HG03139 (cell line): Measurements from ENCODE around the gene DDI2.
"Not testable (repeated sequence)": the region's sequence is repeated elsewhere in the genome, so short reads cannot be mapped to it uniquely, and the experiment has no call there.

Source experiments
- ATAC-seq: cut with Tn5 transposase; IDR thresholded peaks from one replicate; pipeline ENCODE4 v1.9.1; 2021; ENCODE audit not compliant: unreplicated experiment

Gene DDI2

DNA sequence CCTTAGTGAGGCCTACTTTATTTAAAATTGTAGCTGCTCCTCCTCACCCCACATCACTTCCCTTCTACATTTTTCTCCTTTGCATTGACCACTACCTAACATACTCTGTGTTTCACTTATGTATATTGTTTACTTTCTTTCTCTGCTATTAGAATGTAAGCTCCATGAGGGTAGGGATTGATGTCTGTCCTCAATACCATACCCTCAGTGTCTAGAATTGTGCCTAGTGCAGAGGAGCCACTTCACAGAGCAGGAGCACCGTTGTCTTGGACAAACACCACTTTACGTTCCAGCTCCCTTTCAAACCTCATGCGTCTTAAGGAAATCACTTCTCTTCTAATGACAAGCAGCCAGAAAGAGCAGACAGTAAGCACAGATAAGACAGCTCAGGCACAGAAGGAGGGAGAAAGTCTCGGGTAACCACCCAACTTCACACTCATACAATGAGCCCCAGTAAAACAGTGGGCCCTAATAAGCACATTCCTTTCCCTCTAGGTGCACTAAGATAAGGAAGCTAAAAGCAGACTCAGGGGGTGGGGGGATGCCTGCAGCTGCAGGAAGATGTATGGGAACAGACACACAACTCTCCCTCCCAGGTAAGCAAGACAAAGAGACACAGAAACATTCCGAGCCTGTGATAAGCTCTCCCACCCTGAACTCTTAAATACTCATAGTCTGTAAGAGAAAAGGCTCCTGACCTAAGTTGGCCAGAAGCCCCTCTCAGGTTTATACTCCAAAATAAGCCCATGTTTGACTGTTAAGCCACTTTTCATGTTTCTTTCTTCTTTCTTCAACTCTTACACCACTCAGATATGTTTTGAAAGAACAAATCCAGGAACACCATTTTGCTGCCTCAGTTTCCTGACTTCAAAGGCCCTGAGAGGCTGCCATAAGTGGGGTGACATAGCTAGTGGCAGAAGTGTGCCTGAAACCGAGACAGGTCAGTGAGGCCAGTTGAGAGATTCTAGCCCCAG lies 59.7 kb downstream of the DDI2 start:
- ATAC-seq: no peak

DNA sequence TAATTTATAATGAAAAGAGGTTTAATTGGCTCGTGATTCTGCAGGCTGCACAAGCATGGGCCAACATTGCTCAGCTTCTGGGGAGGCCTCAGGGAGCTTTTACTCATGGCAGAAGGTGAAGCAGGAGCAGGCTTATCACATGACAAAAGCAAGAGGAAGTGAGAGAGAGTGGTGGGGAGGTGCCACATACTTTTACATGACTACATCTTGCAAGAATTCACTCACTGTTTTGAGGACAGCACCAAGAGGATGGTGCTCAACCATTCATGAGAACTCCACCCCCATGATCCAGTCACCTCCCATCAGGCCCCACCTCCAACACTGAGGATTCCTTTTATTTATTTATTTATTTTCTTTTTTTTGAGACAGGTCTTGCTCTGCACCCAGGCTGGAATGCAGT lies 61.3 kb downstream of the DDI2 start:
- ATAC-seq: no peak

DNA sequence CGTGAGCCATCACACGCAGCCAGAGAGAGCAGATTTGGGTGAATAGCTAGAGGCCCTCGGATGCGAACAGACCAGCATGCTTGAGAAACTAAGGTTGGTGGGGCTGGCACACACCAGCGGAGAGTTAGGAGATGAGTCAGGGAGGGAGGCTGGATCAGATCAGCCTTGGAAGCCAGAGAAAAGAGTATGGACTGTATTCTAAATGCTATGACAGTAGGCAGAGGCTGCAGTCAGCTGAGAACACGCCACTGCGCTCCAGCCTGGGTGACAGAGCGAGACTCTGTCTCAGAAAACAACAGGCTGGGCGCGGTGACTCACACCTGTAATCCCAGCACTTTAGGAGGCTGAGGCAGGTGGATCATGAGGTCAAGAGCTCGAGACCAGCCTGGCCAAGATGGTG lies 62.9 kb downstream of the DDI2 start:
- ATAC-seq: no peak

DNA sequence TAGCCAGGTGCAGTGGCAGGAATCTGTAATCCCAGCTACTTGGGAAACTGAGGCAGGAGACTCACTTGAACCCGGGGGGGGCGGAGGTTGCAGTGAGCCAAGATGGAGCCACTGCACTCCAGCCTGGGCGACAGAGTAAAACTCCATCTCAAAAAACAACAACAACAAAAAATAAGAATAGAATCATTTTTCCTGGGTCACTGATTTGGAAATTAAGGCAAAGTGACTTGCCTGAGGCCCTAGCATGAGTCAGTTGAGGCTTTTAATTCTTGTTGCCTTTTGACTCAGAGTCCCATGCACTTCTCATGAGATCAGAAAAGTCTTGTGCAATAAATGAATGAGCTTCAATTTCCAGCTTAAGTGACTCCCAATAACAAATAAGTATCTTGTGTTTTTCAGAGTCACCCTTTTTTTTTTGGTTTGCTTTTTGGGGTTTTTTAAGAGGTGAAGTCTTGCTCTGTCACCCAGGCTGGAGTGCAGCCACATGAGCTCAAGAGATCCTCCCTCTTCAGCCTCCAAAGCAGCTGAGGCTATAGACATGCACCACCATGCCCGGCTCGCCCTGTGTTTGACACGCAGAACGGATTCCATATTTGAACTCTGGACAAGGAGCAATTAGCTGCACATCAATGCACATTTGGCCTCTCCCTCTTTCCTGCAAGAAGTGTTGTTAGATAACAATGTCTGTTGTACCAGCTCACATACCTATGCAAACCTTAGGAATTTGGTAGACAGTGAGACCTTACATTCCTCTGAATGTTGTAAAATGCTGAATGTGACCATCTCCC lies 63.5 kb downstream of the DDI2 start:
- ATAC-seq: no peak

DNA sequence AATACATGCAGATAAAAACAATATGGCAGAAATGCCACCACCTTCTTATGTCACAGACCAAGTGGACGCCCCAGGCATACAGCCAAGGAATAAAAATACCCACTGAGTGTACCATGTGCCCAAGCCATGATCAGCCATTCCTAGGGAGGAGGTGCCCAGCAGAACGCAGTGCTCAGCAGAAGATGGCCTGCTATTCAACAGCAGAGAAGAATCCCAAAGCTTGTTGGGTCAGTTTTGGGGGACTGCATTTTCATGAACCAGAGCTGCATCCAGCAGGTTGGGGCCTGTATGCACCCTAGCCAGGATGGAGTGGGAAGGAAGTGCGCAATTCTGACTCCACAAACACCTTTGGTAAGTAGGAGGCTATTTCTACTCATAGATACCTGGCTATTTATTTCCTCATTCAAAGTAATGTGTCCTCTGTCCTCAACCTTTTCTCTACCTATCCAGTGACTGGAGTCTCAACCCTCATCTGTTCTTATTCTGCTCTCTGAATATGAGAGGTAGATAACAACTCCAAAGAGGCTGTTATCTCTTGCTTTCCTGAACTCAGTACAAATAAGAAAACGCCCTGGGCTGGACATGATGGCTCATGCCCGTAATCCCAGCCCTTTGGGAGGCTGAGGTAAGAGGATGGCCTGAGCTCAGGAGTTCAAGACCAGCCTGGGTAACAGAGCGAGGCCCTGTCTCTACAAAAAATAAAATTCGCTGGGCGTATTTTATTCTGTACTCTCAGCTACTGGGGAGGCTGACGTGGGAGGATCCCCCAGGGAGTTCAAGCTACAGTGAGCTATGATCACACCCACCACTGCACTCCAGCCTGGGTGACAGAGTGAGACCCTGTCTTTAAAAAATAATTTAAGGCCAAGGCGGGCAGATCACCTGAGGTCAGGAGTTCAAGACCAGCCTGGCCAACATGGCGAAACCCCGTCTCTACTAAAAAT lies 64.4 kb downstream of the DDI2 start:
- no peak for ATAC-seq

DNA sequence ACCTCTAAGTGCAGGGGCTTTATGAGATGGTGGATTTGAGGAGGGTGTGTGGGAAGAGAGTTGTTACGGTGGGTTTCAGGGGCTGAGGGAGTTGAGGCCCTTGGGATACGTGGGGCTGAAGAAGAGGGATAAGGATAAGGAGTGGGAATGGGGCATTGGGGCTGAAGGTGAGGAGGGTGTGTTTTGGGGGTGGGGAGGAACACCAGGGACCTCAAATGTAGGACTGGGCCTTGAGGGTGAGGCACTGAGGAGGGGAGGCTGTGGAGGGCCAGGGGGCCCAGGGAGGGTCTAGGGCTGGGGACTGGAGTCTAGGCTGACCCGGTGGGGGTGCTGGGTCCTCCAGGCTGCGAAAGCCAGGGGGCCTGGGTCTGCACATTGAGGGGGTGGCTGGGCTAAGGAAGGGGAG lies 65.7 kb downstream of the DDI2 start:
- no peak for ATAC-seq

DNA sequence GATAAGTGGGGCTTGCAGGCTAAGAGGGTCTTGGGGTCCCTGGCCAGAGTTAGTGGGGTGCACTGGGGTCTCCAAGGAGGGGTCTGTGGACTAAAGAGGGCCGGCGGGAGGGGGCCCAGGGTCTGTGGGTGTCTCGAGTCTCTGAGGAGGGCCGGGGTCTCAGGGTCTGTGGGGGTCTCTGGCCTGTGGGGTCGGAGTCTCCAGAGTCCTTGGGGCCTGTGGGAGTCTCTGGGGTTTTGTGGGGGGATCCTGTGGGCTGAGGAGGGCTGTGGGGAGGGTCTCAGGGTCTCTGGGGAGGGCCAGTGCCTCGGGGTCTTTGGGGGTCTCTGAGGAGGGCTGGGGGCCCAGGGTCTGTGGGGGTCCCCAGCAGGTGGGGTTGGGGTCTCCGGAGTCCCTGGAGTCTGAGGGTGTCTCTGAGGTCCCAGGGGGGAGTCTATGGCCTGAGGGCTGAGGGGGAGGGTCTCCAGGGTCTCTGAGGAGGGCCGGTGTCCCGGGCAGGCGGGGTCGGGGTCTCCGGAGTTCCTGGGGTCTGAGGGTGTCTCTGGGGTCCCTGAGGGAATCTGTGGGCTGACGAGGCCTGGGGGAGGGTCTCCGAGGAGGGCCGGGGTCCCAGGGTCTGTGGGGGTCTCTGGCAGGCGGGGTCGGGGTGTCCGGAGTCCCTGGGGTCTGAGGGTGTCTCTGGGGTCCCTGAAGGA lies 66.2 kb downstream of the DDI2 start:
- no peak for ATAC-seq

DNA sequence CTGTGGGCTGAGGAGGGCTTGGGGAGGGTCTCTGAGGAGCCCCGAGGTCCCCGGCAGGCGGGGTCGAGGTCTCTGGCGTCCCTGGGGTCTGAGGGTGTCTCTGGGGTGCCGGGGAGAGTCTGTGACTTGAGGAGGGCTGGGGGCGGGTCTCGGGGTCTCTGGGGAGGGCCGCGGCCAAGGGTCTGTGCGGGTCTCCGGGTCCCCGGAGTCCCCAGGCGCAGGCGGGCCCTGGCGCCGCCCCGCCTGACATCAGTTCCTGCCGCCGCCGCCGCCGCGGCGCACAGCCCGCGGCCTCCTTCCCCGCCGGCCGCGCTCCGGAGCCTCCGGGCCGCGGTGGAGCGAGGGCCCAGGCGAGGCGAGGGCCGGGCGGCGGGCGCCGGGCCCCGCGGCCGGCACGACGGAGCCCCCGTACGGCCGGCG lies 66.8 kb downstream of the DDI2 start, which contains the start of gene PLEKHM2:
PLEKHM2 (plus strand) TSS at position 279 of the 420 bp plus-strand sequence. CDS start 239 bp downstream, outside the sequence.
- peak; percentile 52 for ATAC-seq

DNA sequence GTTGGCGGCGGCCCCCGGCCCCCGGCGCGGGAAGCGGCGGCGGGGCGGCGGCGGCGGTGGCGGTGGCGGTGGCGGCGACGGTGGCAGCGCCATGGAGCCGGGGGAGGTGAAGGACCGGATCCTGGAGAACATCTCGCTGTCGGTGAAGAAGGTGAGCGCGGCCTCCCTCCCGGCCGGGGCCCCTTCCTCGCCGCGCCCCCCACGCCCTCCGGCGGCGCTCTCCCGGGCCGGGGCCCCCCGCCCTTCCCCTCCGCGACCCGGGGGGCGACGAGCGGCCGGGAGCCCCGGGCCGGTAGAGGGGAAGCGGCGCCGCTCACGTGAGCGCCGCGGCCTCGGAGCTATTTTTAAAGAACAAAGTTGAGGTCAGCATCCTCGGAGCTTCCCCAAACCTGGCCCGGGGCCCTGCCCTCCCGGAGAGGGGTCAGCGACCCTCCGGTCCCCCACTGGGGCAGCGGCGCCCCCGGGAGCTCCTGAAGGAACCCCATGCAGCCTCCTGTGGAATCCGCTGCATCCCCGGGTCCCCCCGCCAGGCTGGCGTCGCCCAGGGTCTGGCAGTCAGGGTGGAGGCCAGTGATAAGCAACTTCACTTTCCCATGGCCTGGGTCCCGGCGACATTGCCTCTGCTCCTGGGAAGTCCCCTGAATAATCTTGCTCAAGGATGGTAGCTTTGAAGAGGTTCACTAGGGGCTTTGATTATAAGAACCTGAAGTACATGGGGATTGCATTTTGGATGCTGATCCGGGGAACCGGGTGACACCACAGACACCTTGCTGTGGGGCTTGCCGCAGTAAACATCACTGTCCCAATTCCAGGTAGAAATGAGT lies 67.4 kb downstream of the DDI2 start:
- peak; percentile 37 for ATAC-seq

DNA sequence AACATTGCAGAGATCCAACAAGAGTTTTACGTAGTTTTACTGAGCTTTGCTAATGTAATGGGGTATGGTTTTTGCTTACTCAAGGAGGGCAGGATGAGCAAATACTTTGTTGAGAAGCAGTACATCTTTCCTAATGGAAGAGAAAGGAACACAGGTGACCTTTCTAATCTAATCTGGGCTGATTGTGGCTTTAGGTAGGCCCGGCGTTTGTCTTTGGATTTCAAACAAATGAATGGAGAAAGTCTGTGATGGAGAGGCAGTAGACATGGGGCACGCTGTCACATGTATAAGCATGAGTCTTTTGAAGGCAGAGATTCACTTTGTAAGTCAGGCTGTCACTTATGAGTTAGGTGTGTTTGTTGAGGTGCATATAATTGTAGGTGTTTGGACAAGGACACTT lies 68.6 kb downstream of the DDI2 start:
- ATAC-seq: no peak

DNA sequence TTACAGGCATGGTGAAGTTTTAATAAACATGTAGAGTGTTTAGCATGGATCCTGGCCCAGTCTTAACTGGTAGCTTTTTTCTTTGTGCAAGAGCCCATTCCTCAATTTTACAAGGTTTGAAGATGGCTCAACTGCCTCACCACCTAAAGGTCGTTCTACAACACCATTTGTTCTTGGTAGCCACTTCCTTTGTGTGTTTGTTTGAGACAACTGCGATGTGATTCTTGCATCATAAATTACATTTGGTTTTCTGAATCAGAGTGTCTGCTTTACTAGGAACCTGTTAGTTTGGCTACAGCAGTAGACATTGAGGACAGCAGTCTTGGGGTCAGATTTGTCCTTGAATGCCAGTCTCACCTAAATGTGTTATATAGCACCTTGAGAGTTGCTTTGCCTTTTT lies 70.2 kb downstream of the DDI2 start:
- no peak for ATAC-seq

DNA sequence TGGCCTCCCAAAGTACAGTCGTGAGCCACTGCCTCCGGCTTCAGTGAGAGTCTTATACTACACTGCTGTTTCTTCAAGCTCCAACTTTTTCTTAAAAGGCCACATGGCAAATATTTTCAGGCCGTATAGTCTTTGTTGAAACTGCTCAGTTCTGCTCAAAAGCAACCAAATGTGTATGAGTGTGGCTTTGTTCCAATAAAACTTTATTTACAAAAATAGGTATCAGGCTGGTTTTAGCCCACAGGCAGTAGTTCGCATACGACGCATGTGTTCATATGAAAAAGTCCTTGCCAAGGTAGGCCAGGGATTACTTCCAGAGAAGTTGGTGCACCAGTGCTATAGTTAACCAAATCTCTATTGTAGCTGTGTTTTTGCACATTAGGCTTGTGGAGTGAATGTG lies 73.1 kb downstream of the DDI2 start:
- ATAC-seq: no peak

DNA sequence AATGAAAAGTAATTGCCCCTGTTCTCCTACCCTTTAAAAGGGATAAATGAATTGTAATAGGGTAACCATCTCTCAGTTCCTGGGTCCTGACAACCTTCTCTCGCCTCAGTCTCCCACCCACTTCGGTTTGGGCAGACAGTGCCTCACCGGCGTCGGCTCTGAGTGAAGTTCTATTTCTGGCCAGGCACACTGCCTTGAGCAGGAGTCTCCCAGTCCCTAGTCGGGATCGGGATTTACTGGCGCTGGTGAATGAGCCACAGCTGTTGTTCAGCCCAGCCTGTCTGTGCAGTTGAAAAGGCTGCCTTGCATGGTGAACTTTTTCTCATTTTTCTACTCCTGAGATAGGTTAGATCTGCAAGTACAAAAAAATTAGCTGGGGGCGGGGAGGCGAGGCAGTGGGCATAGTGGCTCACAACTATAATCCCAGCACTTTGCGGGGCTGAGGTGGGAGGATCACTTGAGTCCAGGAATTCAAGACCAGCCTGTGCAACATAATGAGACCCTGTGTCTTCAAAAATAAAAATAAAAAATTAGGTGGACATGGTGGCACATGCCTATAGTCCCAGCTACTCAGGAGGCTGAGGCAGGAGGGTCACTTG lies 74.3 kb downstream of the DDI2 start:
- no peak for ATAC-seq

DNA sequence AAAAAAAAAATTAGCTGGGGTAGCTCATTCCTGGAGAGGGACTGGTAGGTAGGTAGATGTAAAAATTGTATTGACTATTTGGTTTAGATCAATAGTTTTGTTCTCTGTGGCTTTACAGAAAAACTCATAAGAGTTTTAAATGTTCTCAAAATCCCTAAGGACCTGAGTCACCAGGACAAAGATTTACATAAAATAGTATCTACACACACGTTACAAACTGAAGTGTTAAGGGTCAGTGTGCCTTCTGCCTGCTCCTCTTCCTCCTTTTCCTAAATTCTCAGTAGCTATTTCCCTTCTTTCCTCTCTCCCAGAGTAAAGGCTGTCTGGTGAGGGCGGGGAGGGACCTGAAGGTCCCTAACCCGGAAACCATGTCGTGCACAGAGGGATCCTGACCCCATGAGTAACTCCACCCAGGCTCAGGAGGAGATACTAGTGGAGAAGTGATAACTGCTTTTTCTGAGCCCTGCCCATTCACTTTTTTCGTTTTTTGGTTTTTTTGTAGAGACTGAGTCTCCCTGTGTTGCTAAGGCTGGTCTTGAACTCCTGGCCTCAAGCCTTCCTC lies 74.9 kb downstream of the DDI2 start:
- ATAC-seq: no peak

DNA sequence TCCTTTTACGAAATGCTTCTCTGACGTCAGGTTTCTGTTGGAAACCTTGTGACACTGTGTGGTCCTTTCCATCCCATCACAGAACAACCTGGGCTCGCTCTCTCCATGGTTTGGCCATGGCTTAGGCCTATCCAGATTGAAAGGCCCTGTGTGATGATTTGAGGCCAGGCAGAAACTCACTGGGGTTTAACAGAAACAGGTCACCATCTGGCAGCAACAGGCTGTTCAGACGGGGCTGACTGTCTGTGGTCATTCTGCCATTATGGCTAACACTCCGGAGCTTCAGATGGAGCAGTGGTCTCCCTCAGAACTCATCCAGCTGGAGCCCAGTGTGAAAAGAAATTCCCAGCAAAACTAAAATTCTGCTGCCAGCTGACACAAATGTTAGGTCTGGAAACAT lies 76.1 kb downstream of the DDI2 start:
- ATAC-seq: no peak

DNA sequence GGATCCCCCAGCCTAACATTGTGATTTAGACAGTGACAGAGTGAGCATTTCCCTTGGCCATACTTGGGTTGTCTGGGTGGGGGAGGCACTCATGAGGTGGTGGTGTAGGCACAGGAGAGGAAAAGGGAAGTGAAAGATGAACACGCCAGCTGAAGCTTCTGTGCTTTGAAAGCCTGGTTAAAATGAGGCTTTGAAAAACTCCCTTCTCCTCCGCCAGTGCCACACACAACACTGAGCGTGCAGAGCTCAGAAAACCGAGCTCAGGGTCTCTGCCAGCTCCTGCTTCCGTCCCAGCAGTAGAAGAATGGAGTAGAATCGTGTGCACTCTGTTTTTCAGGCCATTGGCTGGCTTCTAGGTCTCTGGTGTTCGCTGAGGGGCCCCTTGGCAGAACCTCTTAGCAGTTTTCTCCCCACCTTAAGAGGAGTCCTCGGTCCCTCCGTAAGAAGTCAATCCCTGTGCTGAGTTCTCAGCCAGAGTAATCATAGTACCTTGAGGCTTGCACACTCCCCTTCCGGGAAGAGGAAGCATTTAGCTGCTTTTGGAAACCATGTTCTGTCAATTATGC lies 79.8 kb downstream of the DDI2 start:
- peak; percentile 86 for ATAC-seq

DNA sequence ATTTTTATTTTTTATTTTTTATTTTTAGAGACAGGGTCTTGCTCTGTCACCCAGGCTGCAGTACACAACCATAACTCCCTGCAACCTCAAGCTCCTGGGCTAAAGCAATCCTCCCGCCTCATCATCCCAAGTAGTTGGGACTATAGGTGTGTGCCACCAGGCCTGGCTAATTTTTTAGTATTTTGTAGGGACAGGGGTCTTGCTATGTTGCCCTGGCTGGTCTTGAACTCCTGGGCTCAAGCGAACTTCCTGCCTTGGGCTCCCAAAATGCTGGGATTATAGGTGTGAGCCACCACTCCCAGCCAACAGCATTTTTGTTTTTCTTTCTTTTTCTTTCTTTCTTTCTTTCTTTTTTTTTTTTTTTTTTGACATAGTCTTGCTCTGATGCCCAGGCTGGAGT lies 80.9 kb downstream of the DDI2 start:
- ATAC-seq: no peak

DNA sequence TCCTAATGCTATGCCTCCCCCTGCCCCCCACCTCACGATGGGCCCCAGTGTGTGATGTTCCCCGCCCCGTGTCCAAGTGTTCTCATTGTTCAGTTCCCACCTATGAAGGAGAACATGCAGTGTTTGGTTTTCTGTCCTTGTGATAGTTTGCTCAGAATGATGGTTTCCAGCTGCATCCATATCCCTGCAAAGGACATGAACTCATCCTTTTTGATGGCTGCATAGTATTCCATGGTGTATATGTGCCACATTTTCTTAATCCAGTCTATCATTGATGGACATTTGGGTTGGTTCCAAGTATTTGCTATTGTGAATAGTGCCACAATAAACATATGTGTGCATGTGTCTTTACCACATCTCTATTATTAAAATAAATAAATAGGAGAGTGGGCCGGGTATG lies 82.1 kb downstream of the DDI2 start:
- not testable (repeated sequence) for ATAC-seq
